SK-N-SH (cell line): ENCODE measurements around the gene EPHA3. TPM values are rescaled to one million over a fixed set of nuclear protein-coding genes. Genes with fewer than 3 reads are reported as not detected.
A peak's percentile ranks its signal among the peaks of the same experiment; 100 is the strongest.

Experiments
- CTCF ChIA-PET: fragments of 300-600, 350-600 bp; formaldehyde crosslinking; extraction: SDS; loops from one replicate; lab custom pipeline; 2021; lab: Yijun Ruan, JAX
- POLR2A ChIA-PET: fragments of 350-600 bp; sonication (Branson Sonifier 250); formaldehyde crosslinking; extraction: SDS; loops from one replicate; lab custom pipeline; 2020; ENCODE audit warnings: antibody characterized with exemption, inconsistent platforms; lab: Yijun Ruan, JAX
- DNase-seq: peaks from one replicate; pipeline ENCODE4 v3.0.0; 2012
- H2AFZ ChIP-seq: fragments of 200-600 bp; sonication (generic); 2 replicates; pipeline ENCODE4 v1.8.1; 2016; ENCODE audit warnings: antibody characterized with exemption, mild to moderate bottlenecking, low read depth
- H3F3A ChIP-seq: fragments of 200-600 bp; sonication (generic); replicated peaks from 2 replicates; pipeline ENCODE3; 2016; ENCODE audit warnings: antibody characterized with exemption, mild to moderate bottlenecking; ENCODE audit not compliant: insufficient read depth
- H3K27ac ChIP-seq, 2 experiments: fragments of 200-500 bp in 1 of 2; fragments of 200-600 bp in 1 of 2; sonication (Bioruptor generic) in 1 of 2; sonication (generic), shearing (Covaris generic) in 1 of 2; 2 replicates each; pipeline versions ENCODE4 v1.5.1 to v1.6.1; 2014 to 2016; ENCODE audit warnings: low read depth in 2 of 2, inconsistent platforms in 1 of 2, low read length in 1 of 2, mild to moderate bottlenecking in 1 of 2, mixed read lengths in 1 of 2
- H3K27me3 ChIP-seq: fragments of 200-600 bp; sonication (generic), shearing (Covaris generic); 2 replicates; pipeline ENCODE4 v1.6.1; 2016; ENCODE audit warnings: mixed run types; ENCODE audit not compliant: insufficient read depth
- H3K36me3 ChIP-seq, 2 experiments: fragments of 200-500 bp in 1 of 2; fragments of 200-600 bp in 1 of 2; sonication (Bioruptor generic) in 1 of 2; sonication (generic) in 1 of 2; replicated peaks in 1 of 2; 2 replicates each; pipeline versions ENCODE3 to v1.5.1; 2014 to 2016; ENCODE audit warnings: low read length in 1 of 2, mild to moderate bottlenecking in 1 of 2; ENCODE audit not compliant: insufficient read depth in 2 of 2, control insufficient read depth in 1 of 2
- H3K4me1 ChIP-seq, 2 experiments: fragments of 200-500 bp in 1 of 2; fragments of 200-600 bp in 1 of 2; sonication (Bioruptor generic) in 1 of 2; sonication (generic), shearing (Covaris generic) in 1 of 2; 2 replicates each; pipeline versions ENCODE4 v1.5.1 to v1.6.1; 2014 to 2016; ENCODE audit warnings: low read depth in 1 of 2, low read length in 1 of 2, mixed run types in 1 of 2; ENCODE audit not compliant: insufficient read depth in 2 of 2, control insufficient read depth in 1 of 2
- H3K4me2 ChIP-seq: fragments of 200-600 bp; sonication (generic), shearing (Covaris generic); 2 replicates; pipeline ENCODE4 v1.6.1; 2017; ENCODE audit warnings: mixed run types
- H3K4me3 ChIP-seq, 2 experiments: fragments of 200-500 bp in 1 of 2; fragments of 200-600 bp in 1 of 2; sonication (Bioruptor generic) in 1 of 2; sonication (generic), shearing (Covaris generic) in 1 of 2; 2 replicates each; pipeline versions ENCODE4 v1.5.1 to v1.8.1; 2014 to 2016; ENCODE audit warnings: low read depth in 2 of 2, inconsistent platforms in 1 of 2, low read length in 1 of 2, mild to moderate bottlenecking in 1 of 2, mixed read lengths in 1 of 2, moderate library complexity in 1 of 2
- H3K79me2 ChIP-seq: fragments of 200-600 bp; sonication (generic); 2 replicates; pipeline ENCODE4 v1.8.1; 2017; ENCODE audit warnings: mild to moderate bottlenecking; ENCODE audit not compliant: insufficient read depth
- H3K9ac ChIP-seq: fragments of 200-600 bp; sonication (generic); 2 replicates; pipeline ENCODE4 v1.6.1; 2017; ENCODE audit warnings: mixed run types
- H3K9me2 ChIP-seq: fragments of 200-600 bp; sonication (generic); 2 replicates; pipeline ENCODE4 v1.6.1; 2017; ENCODE audit warnings: mixed run types
- H3K9me3 ChIP-seq: fragments of 200-600 bp; sonication (generic); 2 replicates; pipeline ENCODE4 v1.6.1; 2017; ENCODE audit warnings: mixed run types, mild to moderate bottlenecking, moderate library complexity
- H4K20me1 ChIP-seq: fragments of 200-600 bp; sonication (generic); 2 replicates; pipeline ENCODE4 v1.6.1; 2017; ENCODE audit warnings: mild to moderate bottlenecking, mixed run types; ENCODE audit not compliant: insufficient read depth
- CHD2 ChIP-seq: fragments of 150-350 bp; IDR thresholded peaks from 2 replicates; pipeline ENCODE4 v1.6.1; 2018; ENCODE audit warnings: low read length; ENCODE audit not compliant: partially characterized antibody
- CTCF ChIP-seq: fragments of 200-600 bp; sonication (generic); IDR thresholded peaks from 2 replicates; pipeline ENCODE4 v1.6.1; 2017; ENCODE audit warnings: antibody characterized with exemption, mild to moderate bottlenecking, moderate library complexity
- EP300 ChIP-seq, 2 experiments: IDR thresholded peaks; 2 replicates each; pipeline versions ENCODE4 v1.4.0 to v1.6.1; 2012; ENCODE audit warnings: borderline replicate concordance in 1 of 2, low read depth in 1 of 2, low read length in 1 of 2
- EZH2phosphoT487 ChIP-seq: fragments of 200-600 bp; sonication (generic); IDR thresholded peaks from 2 replicates; pipeline ENCODE4 v1.6.1; 2017; ENCODE audit warnings: low read depth, mixed run types, mild to moderate bottlenecking, antibody characterized with exemption, moderate library complexity, borderline replicate concordance
- FOSL2 ChIP-seq: IDR thresholded peaks from 2 replicates; pipeline ENCODE4 v1.4.0; 2012; ENCODE audit warnings: low read depth, mild to moderate bottlenecking, moderate library complexity, borderline replicate concordance
- MXI1 ChIP-seq: IDR thresholded peaks from 2 replicates; pipeline ENCODE4 v1.6.1; 2012; ENCODE audit warnings: mild to moderate bottlenecking, low read depth, low read length, improper control_type of control experiment
- NFIC ChIP-seq: IDR thresholded peaks from 2 replicates; pipeline ENCODE4 v1.4.0; 2012; ENCODE audit warnings: borderline replicate concordance
- POLR2AphosphoS5 ChIP-seq: IDR thresholded peaks from 2 replicates; pipeline ENCODE4 v1.6.1; 2012; ENCODE audit warnings: low read depth, low read length
- RAD21 ChIP-seq: IDR thresholded peaks from 2 replicates; pipeline ENCODE4 v1.6.1; 2012; ENCODE audit warnings: mild to moderate bottlenecking, low read length
- RFX5 ChIP-seq: IDR thresholded peaks from 2 replicates; pipeline ENCODE4 v1.6.1; 2012; ENCODE audit warnings: mild to moderate bottlenecking, improper control_type of control experiment, low read length
- SMC3 ChIP-seq: IDR thresholded peaks from 2 replicates; pipeline ENCODE4 v1.6.1; 2012; ENCODE audit warnings: low read depth, low read length, improper control_type of control experiment
- TCF12 ChIP-seq: IDR thresholded peaks from 2 replicates; pipeline ENCODE4 v1.4.0; 2012
- USF1 ChIP-seq: IDR thresholded peaks from 2 replicates; pipeline ENCODE4 v1.4.0; 2012; ENCODE audit warnings: low read depth, borderline replicate concordance
- polyA plus RNA-seq, 3 experiments: library from polyadenylated mRNA; depleted of rRNA; stranded (reverse); fragments of >200 nt; gene quantifications; 2 replicates each; pipeline ENCODE4 v1.2.3, GENCODE V29; 2012
- TF ChIP-seq, protein P1 (sequence below): IDR thresholded peaks from 2 replicates; pipeline ENCODE4 v1.4.0; 2012; ENCODE audit warnings: low read depth
- TF ChIP-seq, protein P2 (sequence below): IDR thresholded peaks from 2 replicates; pipeline ENCODE4 v1.4.0; 2012; ENCODE audit warnings: low read depth, borderline replicate concordance

EPHA3 gene
- polyA plus RNA-seq, 1 of the 3 experiments (the other 2 are of a cell fraction): not detected

DNA sequence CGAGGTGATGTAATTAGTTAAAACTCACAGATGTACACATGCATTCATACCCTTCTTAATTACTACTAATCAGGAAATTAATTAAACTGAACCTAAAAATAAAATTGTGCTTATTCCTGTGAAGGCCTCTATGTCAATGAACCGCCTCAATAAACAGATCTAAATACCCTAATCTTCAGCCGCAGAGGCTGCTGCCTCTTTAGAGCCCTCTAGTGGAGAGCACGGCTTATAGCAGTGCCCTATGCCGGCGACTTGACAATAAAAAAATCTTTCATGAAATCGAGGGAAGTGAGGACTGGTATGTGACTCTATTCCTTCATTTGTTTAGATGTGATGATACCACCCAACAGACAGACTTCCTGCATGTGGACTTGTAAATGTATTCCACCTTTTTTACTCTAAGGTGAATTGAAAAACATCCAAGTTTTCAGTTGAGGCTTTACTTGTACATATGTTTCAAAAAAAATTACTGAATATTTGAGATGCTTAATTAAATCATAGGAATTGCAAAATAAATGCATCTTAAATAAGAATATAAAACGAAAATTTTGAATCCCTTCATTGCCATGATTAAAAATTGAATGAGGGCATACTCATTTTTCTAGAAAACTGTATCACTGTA is 8.3 kb upstream of the EPHA3 start (continued):
- no peak for TF ChIP-seq EZH2phosphoT487
- no peak for TF ChIP-seq EP300 (IDR thresholded peaks at IDR 0.05; ENCODE audit: borderline replicate concordance in 1 of 2, low read depth in 1 of 2, low read length in 1 of 2)
- peak; percentile 75 for TF ChIP-seq SMC3

- POLR2A ChIA-PET: no interaction called here
- no peak overlapping the region for H3K4me3 ChIP-seq
- H3K36me3 ChIP-seq: no peaks in the 10 kb centered on the region
- H3K27ac ChIP-seq: no peak overlapping the region
- H4K20me1 ChIP-seq: no peaks in the 10 kb centered on the region
- no peak overlapping the region for H2AFZ ChIP-seq
- no peaks in the 10 kb centered on the region for H3K79me2 ChIP-seq
- no peak for DNase-seq
- TF ChIP-seq, protein P1, sequence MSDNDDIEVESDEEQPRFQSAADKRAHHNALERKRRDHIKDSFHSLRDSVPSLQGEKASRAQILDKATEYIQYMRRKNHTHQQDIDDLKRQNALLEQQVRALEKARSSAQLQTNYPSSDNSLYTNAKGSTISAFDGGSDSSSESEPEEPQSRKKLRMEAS: no peak
- TF ChIP-seq FOSL2 (no peak), RFX5 (no peak), USF1 (no peak), CHD2 (no peak), TCF12 (no peak), EP300 (IDR thresholded peaks at IDR 0.05; ENCODE audit: borderline replicate concordance in 1 of 2, low read depth in 1 of 2, low read length in 1 of 2) (no peak), CTCF (no peak), RAD21 (no peak), SMC3 (no peak), NFIC (no peak), POLR2AphosphoS5 (no peak), MXI1 (no peak)
- TF ChIP-seq, protein P2, sequence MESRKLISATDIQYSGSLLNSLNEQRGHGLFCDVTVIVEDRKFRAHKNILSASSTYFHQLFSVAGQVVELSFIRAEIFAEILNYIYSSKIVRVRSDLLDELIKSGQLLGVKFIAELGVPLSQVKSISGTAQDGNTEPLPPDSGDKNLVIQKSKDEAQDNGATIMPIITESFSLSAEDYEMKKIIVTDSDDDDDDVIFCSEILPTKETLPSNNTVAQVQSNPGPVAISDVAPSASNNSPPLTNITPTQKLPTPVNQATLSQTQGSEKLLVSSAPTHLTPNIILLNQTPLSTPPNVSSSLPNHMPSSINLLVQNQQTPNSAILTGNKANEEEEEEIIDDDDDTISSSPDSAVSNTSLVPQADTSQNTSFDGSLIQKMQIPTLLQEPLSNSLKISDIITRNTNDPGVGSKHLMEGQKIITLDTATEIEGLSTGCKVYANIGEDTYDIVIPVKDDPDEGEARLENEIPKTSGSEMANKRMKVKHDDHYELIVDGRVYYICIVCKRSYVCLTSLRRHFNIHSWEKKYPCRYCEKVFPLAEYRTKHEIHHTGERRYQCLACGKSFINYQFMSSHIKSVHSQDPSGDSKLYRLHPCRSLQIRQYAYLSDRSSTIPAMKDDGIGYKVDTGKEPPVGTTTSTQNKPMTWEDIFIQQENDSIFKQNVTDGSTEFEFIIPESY: no peak
- TF ChIP-seq, all 33 proteins: peak for 0
- Histone ChIP-seq H3K9ac (no peak overlapping the region), H3F3A (no peaks in the 10 kb centered on the region), H3K9me3 (no peaks in the 10 kb centered on the region), H3K4me2 (no peak overlapping the region), H3K27me3 (peaks cover 6% of the 10 kb centered on the region; the same call in 1 of the 2 replicates), H3K4me1 (no peaks in the 10 kb centered on the region), H3K9me2 (no peaks in the 10 kb centered on the region)
- CTCF ChIA-PET: interaction anchor here (2.6 kb wide), 1 partner anchor 882 kb away, joined by 8 read pairs; no protein-coding TSS in a partner anchor
These were observed 6.2 kb upstream of the EPHA3 start for GRCh38 chr3:89101251-89101650.
